BLaER1 treated with 17β-estradiol and CSF1 and Interleukin-3, amounts not matched to agents 10 nM and 100 nM (cell line): ENCODE measurements around the gene TCF12.
A peak's percentile ranks its signal among the peaks of the same experiment; 100 is the strongest.

Experiments used
- H3K27ac ChIP-seq, 11 experiments: shearing (Covaris generic); formaldehyde crosslinking; 2 replicates each; pipeline ENCODE4 v1.8.1; 2022
- H3K27me3 ChIP-seq, 11 experiments: shearing (Covaris generic); formaldehyde crosslinking; 2 replicates each; pipeline ENCODE4 v1.8.1; 2022
- H3K36me3 ChIP-seq, 11 experiments: shearing (Covaris generic); formaldehyde crosslinking; 2 replicates each; pipeline ENCODE4 v1.8.1; 2022
- H3K4me1 ChIP-seq, 10 experiments: shearing (Covaris generic); formaldehyde crosslinking; 2 replicates each; pipeline ENCODE4 v1.8.1; 2022
- H3K4me2 ChIP-seq, 11 experiments: shearing (Covaris generic); formaldehyde crosslinking; 2 replicates each; pipeline ENCODE4 v1.8.1; 2022
- H3K4me3 ChIP-seq, 10 experiments: shearing (Covaris generic); formaldehyde crosslinking; 2 replicates each; pipeline ENCODE4 v1.8.1; 2022
- H3K9ac ChIP-seq, 11 experiments: shearing (Covaris generic); formaldehyde crosslinking; 2 replicates each; pipeline ENCODE4 v1.8.1; 2022
- H3K9me3 ChIP-seq, 11 experiments: shearing (Covaris generic); formaldehyde crosslinking; replicated peaks in 1 of 11; 2 replicates each; pipeline ENCODE4 v1.8.1; 2022
- H4K20me1 ChIP-seq, 11 experiments: shearing (Covaris generic); formaldehyde crosslinking; 2 replicates each; pipeline ENCODE4 v1.8.1; 2022
- Cebpa-rat ChIP-seq, 11 experiments: shearing (Covaris generic); IDR thresholded peaks; 2 replicates each; pipeline ENCODE4 v1.8.1; 2022

Gene TCF12

GRCh38 chr15:57038496-57038895 is 120.1 kb downstream of the TCF12 start:
- H3K27ac ChIP-seq: no peak overlapping the region
- peak overlapping the region in 7 of 11 experiments; percentile 12 to 54 (median 39); a peak in 6 of 22 replicates for H3K4me2 ChIP-seq
- H3K9me3 ChIP-seq: peaks cover 0 to 29% (median 9%) of the 10 kb centered on the region in 11 experiments; a peak in 11 of 22 replicates
- H3K4me3 ChIP-seq: no peak overlapping the region
- H3K27me3 ChIP-seq: no peaks in the 10 kb centered on the region
- H3K36me3 ChIP-seq: peaks cover 0 to 20% (median 12%) of the 10 kb centered on the region in 11 experiments; a peak in 15 of 22 replicates
- peaks cover 28 to 66% (median 41%) of the 10 kb centered on the region in 10 experiments for H3K4me1 ChIP-seq
- peaks cover 10 to 91% (median 37%) of the 10 kb centered on the region in 11 experiments; a peak in 15 of 22 replicates for H4K20me1 ChIP-seq
- no peak overlapping the region for H3K9ac ChIP-seq
- TF ChIP-seq Cebpa-rat (IDR thresholded peaks at IDR 0.05): no peak

- Histone ChIP-seq H3K27ac (no peak overlapping the region), H3K36me3 (peaks cover 0 to 24% (median 15%) of the 10 kb centered on the region in 11 experiments; a peak in 9 of 22 replicates), H3K27me3 (no peaks in the 10 kb centered on the region), H3K9ac (no peak overlapping the region), H3K4me1 (peaks cover 21 to 47% (median 30%) of the 10 kb centered on the region in 10 experiments), H4K20me1 (peaks cover 6 to 95% (median 48%) of the 10 kb centered on the region in 11 experiments; a peak in 17 of 22 replicates), H3K9me3 (peaks cover 0 to 17% (median 8%) of the 10 kb centered on the region in 11 experiments; a peak in 11 of 22 replicates), H3K4me3 (no peak overlapping the region), H3K4me2 (no peak overlapping the region)
- TF ChIP-seq Cebpa-rat (IDR thresholded peaks at IDR 0.05): no peak
These were observed 123.0 kb downstream of the TCF12 start for GRCh38 chr15:57041416-57041815.

GRCh38 chr15:57044072-57044702 is 125.7 kb downstream of the TCF12 start:
- no peak for TF ChIP-seq Cebpa-rat (IDR thresholded peaks at IDR 0.05)
- Histone ChIP-seq H3K4me3 (no peak overlapping the region), H3K36me3 (peaks cover 5 to 43% (median 24%) of the 10 kb centered on the region in 11 experiments; a peak in 15 of 22 replicates), H3K27ac (no peak overlapping the region), H3K9ac (no peak overlapping the region), H4K20me1 (peaks cover 9 to 98% (median 55%) of the 10 kb centered on the region in 11 experiments; a peak in 17 of 22 replicates), H3K4me1 (peaks cover 5 to 31% (median 9%) of the 10 kb centered on the region in 10 experiments; a peak in 19 of 20 replicates), H3K27me3 (no peaks in the 10 kb centered on the region), H3K9me3 (peaks cover 0 to 16% (median 4%) of the 10 kb centered on the region in 11 experiments; a peak in 5 of 22 replicates), H3K4me2 (no peak overlapping the region)

- Histone ChIP-seq H3K27me3 (no peaks in the 10 kb centered on the region), H3K4me2 (no peak overlapping the region), H3K27ac (no peak overlapping the region), H3K9ac (no peak overlapping the region), H3K36me3 (peaks cover 6 to 45% (median 26%) of the 10 kb centered on the region in 11 experiments; a peak in 17 of 22 replicates), H3K4me3 (no peak overlapping the region), H3K9me3 (peaks cover 0 to 17% (median 4%) of the 10 kb centered on the region in 11 experiments; a peak in 5 of 22 replicates), H4K20me1 (peaks cover 8 to 98% (median 50%) of the 10 kb centered on the region in 11 experiments; a peak in 17 of 22 replicates), H3K4me1 (peaks cover 0 to 23% (median 2%) of the 10 kb centered on the region in 10 experiments; a peak in 7 of 20 replicates)
- TF ChIP-seq Cebpa-rat (IDR thresholded peaks at IDR 0.05): no peak
These were observed 126.5 kb downstream of the TCF12 start for GRCh38 chr15:57044970-57045369.

- no peak for TF ChIP-seq Cebpa-rat (IDR thresholded peaks at IDR 0.05)
- Histone ChIP-seq H3K9me3 (peaks cover 0 to 17% (median 8%) of the 10 kb centered on the region in 11 experiments; a peak in 9 of 22 replicates), H3K27me3 (no peaks in the 10 kb centered on the region), H3K9ac (no peak overlapping the region), H3K4me3 (no peak overlapping the region), H3K4me1 (peaks cover 0 to 17% (median 0%) of the 10 kb centered on the region in 10 experiments; a peak in 2 of 20 replicates), H4K20me1 (peaks cover 5 to 98% (median 44%) of the 10 kb centered on the region in 11 experiments; a peak in 17 of 22 replicates), H3K36me3 (peaks cover 6 to 45% (median 26%) of the 10 kb centered on the region in 11 experiments; a peak in 17 of 22 replicates), H3K4me2 (no peak overlapping the region), H3K27ac (no peak overlapping the region)
These were observed 127.4 kb downstream of the TCF12 start for GRCh38 chr15:57045741-57046382.

GRCh38 chr15:57048930-57049549 is 130.6 kb downstream of the TCF12 start:
- Histone ChIP-seq H3K9me3 (peaks cover 0 to 29% (median 16%) of the 10 kb centered on the region in 11 experiments; a peak in 11 of 22 replicates), H3K36me3 (peaks cover 6 to 55% (median 28%) of the 10 kb centered on the region in 11 experiments; a peak in 17 of 22 replicates), H3K27ac (no peak overlapping the region), H3K4me2 (no peak overlapping the region), H3K4me1 (peaks cover 0 to 35% (median 7%) of the 10 kb centered on the region in 10 experiments; a peak in 13 of 20 replicates), H3K9ac (no peak overlapping the region), H3K27me3 (no peaks in the 10 kb centered on the region), H4K20me1 (peaks cover 15 to 97% (median 56%) of the 10 kb centered on the region in 11 experiments; a peak in 19 of 22 replicates), H3K4me3 (no peak overlapping the region)
- TF ChIP-seq Cebpa-rat (IDR thresholded peaks at IDR 0.05): no peak

- Histone ChIP-seq H3K27ac (peak overlapping the region in 2 of 11 experiments; percentile 6 to 28; a peak in 1 of 22 replicates), H3K27me3 (no peaks in the 10 kb centered on the region), H3K4me3 (no peak overlapping the region), H3K9ac (no peak overlapping the region), H3K4me2 (peak overlapping the region in 5 of 11 experiments; percentile 13 to 58 (median 53); a peak in 7 of 22 replicates), H4K20me1 (peaks cover 31 to 99% (median 75%) of the 10 kb centered on the region in 11 experiments; a peak in 19 of 22 replicates), H3K4me1 (peaks cover 0 to 54% (median 11%) of the 10 kb centered on the region in 10 experiments; a peak in 14 of 20 replicates), H3K36me3 (peaks cover 6 to 25% (median 20%) of the 10 kb centered on the region in 11 experiments; a peak in 19 of 22 replicates), H3K9me3 (peaks cover 0 to 24% (median 16%) of the 10 kb centered on the region in 11 experiments; a peak in 15 of 22 replicates)
- no peak for TF ChIP-seq Cebpa-rat (IDR thresholded peaks at IDR 0.05)
These were observed 135.0 kb downstream of the TCF12 start for GRCh38 chr15:57053470-57053869.

- peaks cover 0 to 24% (median 14%) of the 10 kb centered on the region in 11 experiments; a peak in 15 of 22 replicates for H3K9me3 ChIP-seq
- peaks cover 28 to 99% (median 73%) of the 10 kb centered on the region in 11 experiments; a peak in 19 of 22 replicates for H4K20me1 ChIP-seq
- H3K9ac ChIP-seq: no peak overlapping the region
- H3K27ac ChIP-seq: peak overlapping the region in 1 of 11 experiments; percentile 6; a peak in 3 of 22 replicates
- peak overlapping the region in 5 of 11 experiments; percentile 13 to 58 (median 53); a peak in 7 of 22 replicates for H3K4me2 ChIP-seq
- peaks cover 0 to 61% (median 11%) of the 10 kb centered on the region in 10 experiments; a peak in 14 of 20 replicates for H3K4me1 ChIP-seq
- no peak for TF ChIP-seq Cebpa-rat (IDR thresholded peaks at IDR 0.05)
- peaks cover under 1 to 17% (median 12%) of the 10 kb centered on the region in 11 experiments; a peak in 18 of 22 replicates for H3K36me3 ChIP-seq
- H3K27me3 ChIP-seq: no peaks in the 10 kb centered on the region
- no peak overlapping the region for H3K4me3 ChIP-seq
These were observed 135.8 kb downstream of the TCF12 start for GRCh38 chr15:57054204-57054750.
